Stimulated activated CD4-positive, alpha-beta T cell treated with anti-CD3 and anti-CD28 coated beads, Interleukin-15, amount 100 ng/mL, for 1 hour (primary cell): ENCODE measurements around the gene EDIL3.
"Not testable (repeated sequence)": the region's sequence is repeated elsewhere in the genome, so short reads cannot be mapped to it uniquely, and the experiment has no call there.

Source experiments
- DNase-seq, 2 donors: peaks; one replicate each; pipeline ENCODE4 v3.0.0-alpha.2; 2020; ENCODE audit warnings: low read depth in 1 of 2, low spot score in 1 of 2

Gene EDIL3

DNA sequence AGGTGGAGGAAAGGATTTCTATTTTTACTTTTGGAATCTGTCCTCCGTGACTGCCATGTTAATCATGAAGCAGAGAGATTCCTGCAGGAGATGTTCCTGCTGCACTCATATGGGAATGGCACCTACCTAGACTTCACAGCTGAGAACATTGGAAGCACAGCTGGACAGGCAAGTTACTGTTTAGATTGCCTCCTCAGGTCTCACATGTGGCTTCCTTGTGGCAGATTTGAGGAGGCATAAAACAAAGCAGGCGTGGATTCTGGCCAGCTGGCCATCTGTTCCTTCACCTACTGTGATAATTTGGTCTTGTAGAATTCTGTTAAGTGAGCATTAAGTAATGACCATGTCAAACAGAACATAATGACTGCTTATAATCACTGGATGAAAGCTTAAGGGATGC, 193.4 kb downstream of the EDIL3 start:
- no peak for DNase-seq

DNA sequence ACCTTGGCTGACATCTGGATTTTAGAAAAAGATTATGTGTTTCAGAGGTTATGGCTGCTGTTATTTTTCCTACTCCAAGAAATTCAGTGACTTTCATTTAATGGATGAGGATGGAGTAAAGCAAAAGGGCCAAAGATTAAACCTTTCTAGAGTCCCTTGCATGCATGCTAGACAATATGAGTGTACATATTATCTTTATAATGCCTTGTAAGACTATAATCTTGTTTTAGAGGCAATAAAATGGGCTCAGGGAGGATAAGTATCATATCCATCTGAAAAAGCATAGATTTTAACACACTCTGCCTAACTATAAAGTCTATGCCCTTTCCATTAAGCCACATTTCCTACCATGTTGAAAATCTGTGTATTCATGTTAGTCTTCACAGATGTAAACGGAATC, 199.8 kb downstream of the EDIL3 start:
- no peak for DNase-seq

DNA sequence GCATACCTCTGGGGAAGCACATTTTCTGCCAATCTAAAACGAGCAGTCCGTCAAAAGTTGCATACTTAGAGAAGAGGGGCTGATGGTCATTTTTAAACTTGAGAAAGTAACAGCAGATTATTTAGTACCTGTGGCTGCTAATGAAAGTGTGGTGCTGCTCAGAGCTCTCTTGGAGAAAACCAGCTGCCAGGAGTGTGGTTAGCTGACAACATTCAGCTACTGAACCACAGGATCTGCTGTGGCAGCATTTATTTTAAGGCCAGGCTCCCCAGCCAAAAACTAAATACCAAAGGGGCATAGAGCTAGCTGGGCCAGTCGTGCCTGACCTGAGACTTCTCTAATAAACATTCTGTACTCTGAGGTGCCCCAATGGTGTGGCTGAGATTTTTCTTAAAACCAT, 203.6 kb downstream of the EDIL3 start:
- no peak for DNase-seq

DNA sequence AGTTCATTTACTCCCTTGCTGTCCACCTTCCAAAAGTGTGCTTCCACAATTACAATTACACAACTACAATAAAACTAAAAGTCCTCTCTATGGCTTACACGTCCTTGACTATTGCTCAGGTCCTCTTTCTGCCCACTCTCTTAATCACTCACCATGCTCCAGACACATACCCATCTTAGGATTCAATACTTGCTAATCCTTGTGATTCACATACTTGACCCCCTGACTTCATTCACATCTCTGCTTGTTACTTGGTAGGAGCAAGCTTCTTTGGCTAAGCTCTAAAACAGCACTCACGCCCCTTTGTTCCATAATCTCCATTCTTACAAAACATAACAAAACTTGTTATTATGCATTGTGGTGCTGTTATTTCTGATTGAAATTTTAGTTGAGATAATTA, 215.8 kb downstream of the EDIL3 start:
- DNase-seq = no peak

DNA sequence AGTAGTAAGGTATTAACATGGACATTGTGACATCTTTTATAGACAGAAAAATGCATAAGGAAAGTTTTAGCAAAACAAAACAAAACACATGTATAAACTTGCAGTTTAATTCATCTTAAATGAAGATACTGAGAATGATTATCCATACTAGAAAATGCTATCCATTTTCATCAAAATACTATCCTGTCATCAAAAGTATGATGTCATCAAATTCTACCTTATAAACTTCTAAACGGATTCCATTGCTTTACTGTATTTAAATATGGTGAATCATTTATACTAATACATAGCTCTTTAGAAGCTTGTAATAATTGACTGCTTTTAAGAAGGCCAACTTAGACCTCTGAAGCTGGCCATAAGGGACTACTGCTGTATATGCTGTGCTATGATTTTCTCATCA, 221.0 kb downstream of the EDIL3 start:
- DNase-seq = no peak

DNA sequence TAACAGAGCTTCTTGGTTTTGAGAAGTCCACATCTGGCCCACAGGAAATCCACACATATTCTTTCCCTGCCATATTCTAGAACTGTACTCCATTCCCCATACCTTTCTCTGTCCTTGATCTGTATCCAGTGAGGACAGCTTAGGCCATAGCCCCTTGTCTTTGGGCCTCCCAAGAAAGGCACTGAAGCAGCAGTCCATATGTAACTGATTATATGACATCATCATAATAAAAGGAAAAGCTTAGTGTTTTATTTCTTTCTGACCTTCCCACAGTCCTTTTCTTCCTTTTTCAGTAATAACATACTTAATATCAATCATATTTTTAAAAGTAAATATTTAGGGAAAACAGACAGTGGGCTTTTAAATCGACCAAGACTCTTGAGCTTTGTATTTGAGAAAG, 222.0 kb downstream of the EDIL3 start:
- no peak for DNase-seq

- DNase-seq = not testable (repeated sequence)
Measured at GRCh38 chr5:84160650-84161049, 224.0 kb downstream of the EDIL3 start.

GRCh38 chr5:84149094-84149493, 235.6 kb downstream of the EDIL3 start:
- DNase-seq = no peak

GRCh38 chr5:84148651-84149050, 236.0 kb downstream of the EDIL3 start:
- DNase-seq = no peak

GRCh38 chr5:84137541-84137940, 247.1 kb downstream of the EDIL3 start:
- DNase-seq = no peak

GRCh38 chr5:84131372-84131771, 253.3 kb downstream of the EDIL3 start:
- no peak for DNase-seq

GRCh38 chr5:84130006-84130580, 254.6 kb downstream of the EDIL3 start:
- no peak for DNase-seq

- no peak for DNase-seq
Measured at GRCh38 chr5:84125216-84125615, 259.5 kb downstream of the EDIL3 start.

GRCh38 chr5:84119252-84119651, 265.4 kb downstream of the EDIL3 start:
- DNase-seq = no peak

DNA sequence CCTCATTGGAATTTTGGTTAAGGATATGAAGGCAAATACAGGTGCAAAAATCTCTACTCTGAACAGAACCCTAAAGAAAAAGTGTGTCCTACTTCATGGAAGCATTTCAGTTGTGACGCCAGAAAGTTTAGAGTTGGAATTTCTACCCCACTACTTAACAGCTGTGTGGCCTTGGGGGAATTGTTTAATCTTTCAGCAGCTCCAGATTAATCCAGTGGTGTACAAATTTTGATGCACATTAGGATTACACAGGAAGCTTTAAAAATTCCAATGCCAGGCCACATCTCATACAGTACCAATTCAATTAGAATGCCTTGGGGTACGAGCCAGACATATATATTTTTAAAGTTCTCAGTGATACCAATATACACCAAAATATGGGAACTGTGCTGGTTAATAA, 266.1 kb downstream of the EDIL3 start:
- no peak for DNase-seq

- DNase-seq = no peak
Measured at GRCh38 chr5:84115727-84116126, 269.0 kb downstream of the EDIL3 start.

DNA sequence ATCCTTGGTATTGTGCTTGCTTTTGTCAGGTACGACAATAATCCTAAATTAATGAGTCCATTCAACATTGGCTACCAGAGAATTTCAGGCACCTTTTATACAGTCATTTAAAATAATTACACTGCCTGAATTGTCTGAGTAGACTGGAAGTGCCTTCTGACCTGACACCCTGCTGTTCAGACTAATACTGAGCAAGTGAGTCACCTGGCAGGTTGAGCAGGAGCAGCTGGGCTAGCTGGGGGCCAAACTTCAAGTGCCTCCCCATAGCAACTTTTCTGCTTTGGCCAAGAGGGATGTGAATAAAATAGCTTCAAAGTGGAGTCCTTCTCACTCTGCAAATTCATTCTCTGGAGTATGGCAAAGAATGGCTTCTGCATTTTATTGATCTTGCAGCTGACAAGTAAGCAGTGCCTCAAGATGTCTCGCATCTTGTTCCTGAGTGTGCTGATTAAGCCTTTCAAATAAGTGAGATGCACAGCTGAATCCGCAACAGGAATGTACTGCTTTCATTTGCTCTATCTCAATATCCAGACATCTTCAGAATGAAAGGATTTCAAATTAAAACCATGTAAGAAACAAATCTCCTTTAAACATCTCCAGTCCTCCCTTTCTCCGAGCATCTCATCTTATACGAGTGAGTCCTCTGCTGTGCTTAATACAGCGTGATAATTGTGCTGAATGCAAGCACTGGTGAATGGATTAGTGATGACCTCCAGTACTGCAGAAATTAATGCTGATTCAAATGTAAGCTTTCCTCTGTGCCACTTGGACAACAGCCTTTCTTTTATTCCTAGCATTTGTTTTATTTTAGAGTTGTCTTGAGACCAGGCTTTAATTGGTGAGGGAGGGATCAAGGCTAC, 271.2 kb downstream of the EDIL3 start:
- DNase-seq = no peak

DNA sequence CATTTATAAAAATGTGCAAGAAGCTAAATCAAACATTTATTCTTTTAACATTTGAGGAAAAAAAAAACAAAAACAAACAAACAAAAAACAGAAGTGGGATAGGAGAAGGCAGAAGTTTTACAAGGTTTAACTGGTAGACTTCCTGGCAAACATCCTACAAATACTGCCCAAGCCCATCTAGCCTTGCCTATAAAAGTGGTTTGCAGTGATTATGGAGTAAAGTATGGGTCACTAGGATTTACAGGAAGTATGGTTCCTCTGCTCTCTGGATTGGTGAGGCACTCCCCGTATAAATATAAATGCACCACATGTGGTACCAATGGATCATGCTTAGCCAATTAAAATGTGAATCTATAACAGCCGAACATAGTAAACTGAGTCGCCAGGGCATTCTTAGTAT, 291.9 kb downstream of the EDIL3 start:
- no peak for DNase-seq

- no peak for DNase-seq
Measured at GRCh38 chr5:84091127-84091799, 293.4 kb downstream of the EDIL3 start.

DNA sequence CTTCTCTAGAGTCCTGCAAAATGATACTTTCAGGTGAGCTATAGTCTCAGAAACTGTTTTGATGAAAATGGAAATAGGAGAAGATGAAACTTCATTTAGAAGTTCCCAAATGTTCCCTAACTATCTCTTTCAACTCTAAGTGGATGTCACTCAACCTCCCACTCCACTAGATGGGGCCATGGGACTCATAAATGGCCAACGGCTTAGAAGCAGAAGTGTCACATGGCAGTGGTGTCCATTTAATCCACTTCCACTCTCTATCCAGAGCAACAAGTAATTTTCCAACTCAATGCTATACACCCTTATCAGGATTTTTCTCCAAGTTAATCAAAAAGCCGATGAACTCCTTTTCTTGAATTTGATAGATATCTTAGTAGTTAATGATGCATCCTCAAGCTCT, 295.7 kb downstream of the EDIL3 start:
- no peak for DNase-seq

DNA sequence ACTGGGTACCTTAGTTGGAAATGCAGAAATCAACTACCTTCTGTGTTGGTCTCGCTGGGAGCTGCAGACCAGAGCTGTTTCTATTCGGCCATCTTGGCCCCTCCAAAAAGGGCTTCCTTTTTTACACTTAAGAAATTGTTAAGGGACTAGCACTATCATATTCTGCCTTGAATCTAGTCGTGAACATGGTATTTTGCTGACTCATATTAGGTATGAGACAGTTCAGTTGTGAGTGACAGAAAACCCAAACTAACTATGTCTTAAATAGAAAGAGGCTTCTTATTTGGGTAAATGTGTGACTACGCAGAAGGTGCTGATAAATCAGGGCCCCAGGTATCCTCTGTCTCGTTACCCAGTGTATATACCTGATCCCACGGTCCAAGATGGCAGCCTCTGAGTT, 298.2 kb downstream of the EDIL3 start:
- DNase-seq = no peak

DNA sequence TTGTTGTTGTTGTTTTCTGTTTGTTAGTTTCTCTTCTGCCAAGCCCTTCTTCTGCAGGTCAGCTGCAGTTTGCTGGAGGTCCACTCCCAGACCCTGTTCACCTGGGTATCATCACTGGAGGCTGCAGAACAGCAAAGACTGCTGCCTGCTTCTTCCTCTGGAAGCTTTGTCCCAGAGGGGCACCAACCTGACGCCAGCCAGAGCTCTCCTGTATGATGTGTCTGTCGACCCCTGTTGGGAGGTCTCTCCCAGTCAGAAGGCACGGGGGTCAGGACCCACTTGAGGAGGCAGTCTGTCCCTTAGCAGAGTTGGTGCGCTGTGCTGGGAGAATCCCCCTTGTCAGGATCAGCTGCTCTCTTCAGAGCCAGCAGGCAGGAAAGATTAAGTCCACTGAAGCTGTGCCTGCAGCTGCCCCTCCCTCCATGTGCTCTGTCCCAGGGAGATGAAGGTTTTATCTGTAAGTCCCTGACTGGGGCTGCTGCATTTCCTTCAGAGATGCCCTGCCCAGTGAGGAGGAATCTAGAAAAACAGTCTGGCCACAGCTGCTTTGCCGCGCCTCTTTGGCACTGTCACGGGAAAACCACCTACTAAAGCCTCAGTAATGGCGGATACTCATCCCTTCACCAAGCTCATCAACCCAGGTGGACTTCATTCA, 299.2 kb downstream of the EDIL3 start:
- no peak for DNase-seq
